ENCODE measurements around the gene ANKK1. TPM values are rescaled to one million over a fixed set of nuclear protein-coding genes. Genes with fewer than 3 reads are reported as not detected.

The ANKK1 gene
- total and polyA plus RNA-seq, 9 of the 15 experiments (the other 6 are each of a cell fraction or from before 2014, with no cell fraction given), result not detected

GRCh38 chr11:113404859-113405430, 17.4 kb downstream of the ANKK1 start:
- no peak overlapping the region for H3K9ac ChIP-seq (ENCODE audit: insufficient read depth in 1 of 2, low read depth in 2 of 2, low read length in 2 of 2)
- H3K9me3 ChIP-seq (replicated peaks; ENCODE audit: control insufficient read depth, insufficient read depth, low read depth, low read length), result no peaks in the 10 kb centered on the region
- no TSS peak for BruUV-seq (replicated peaks)
- no peaks in the 10 kb centered on the region for H3K36me3 ChIP-seq (ENCODE audit: control insufficient read depth, insufficient read depth, low read length)
- ChIA-PET POLR2A (no interaction called here), CTCF (ENCODE audit: low intra/inter-chr PET ratio) (no interaction called here)
- H3K27me3 ChIP-seq (ENCODE audit: control insufficient read depth in 2 of 2, insufficient read depth in 2 of 2, low read length in 2 of 2), result peaks cover 0 to 55% of the 10 kb centered on the region in 2 experiments; a peak in 3 of 5 replicates
- intact Hi-C loops (cut with micrococcal nuclease) (no loop called here), in situ Hi-C loops (cut with MboI) (no loop called here)
- no peak overlapping the region for H3K4me3 ChIP-seq
- H3K4me2 ChIP-seq (ENCODE audit: insufficient read depth, low read length), result no peak overlapping the region
- ATAC-seq, result no peak
- peaks cover 3% of the 10 kb centered on the region; the same call in 1 of the 2 replicates for H4K20me1 ChIP-seq (replicated peaks; ENCODE audit: control insufficient read depth, insufficient read depth, low read length)
- H2AFZ ChIP-seq (ENCODE audit: low read depth, low read length), result no peak overlapping the region
- 0 out of 5 replicates have a peak, but pooled peaks cover 0 to under 1% of the 10 kb centered on the region in 2 experiments for H3K4me1 ChIP-seq (replicated peaks in 1 of 2; ENCODE audit: control insufficient read depth in 2 of 2, insufficient read depth in 2 of 2, low read length in 2 of 2)
- 0% methylated on average over 7 of the region's 7 CpGs for WGBS (ENCODE audit: insufficient coverage, low coverage, missing lambda C conversion rate)
- H3K27ac ChIP-seq (ENCODE audit: extremely low read depth, low read depth, low read length), result no peak overlapping the region
- no peaks in the 10 kb centered on the region for H3K9me1 ChIP-seq (ENCODE audit: control insufficient read depth, insufficient read depth, low read length)
- FAIRE-seq, result no peak
- DNase-seq (ENCODE audit: extremely low read depth in 1 of 4, low spot score in 3 of 4), result no peak
- H3K79me2 ChIP-seq (ENCODE audit: control insufficient read depth, insufficient read depth, low read length), result no peaks in the 10 kb centered on the region
- TF ChIP-seq EHMT2 (IDR thresholded peaks at IDR 0.05) (no peak), PHF8 (IDR thresholded peaks at IDR 0.05; ENCODE audit: borderline replicate concordance, low read length) (no peak), CREB3 (tag; conservative IDR thresholded peaks at IDR 0.05; ENCODE audit: low read depth) (no peak), HOXB6 (CRISPR knock-in tag; IDR thresholded peaks at IDR 0.05; ENCODE audit: borderline replicate concordance) (no peak), ZNF239 (CRISPR knock-in tag; IDR thresholded peaks at IDR 0.05) (no peak), PATZ1 (CRISPR knock-in tag; IDR thresholded peaks at IDR 0.05; ENCODE audit: borderline replicate concordance) (no peak), RUNX1 (IDR thresholded peaks at IDR 0.05; ENCODE audit: low read depth) (no peak), SRSF1 (IDR thresholded peaks at IDR 0.05; ENCODE audit: low read depth, low read length) (no peak), RNF219 (CRISPR knock-in tag; IDR thresholded peaks at IDR 0.05) (no peak), ZKSCAN8 (CRISPR knock-in tag; IDR thresholded peaks at IDR 0.05) (no peak), ZNF121 (CRISPR knock-in tag; conservative IDR thresholded peaks at IDR 0.05) (no peak), NBN (IDR thresholded peaks at IDR 0.05; ENCODE audit: low read depth) (no peak), CREBBP (IDR thresholded peaks at IDR 0.05; ENCODE audit: low read depth, low read length) (no peak), ERF (CRISPR knock-in tag; IDR thresholded peaks at IDR 0.05) (no peak)
